DMS53 treated with DMSO at 0.1 percent for 48 hours (cell line): ENCODE results near the gene KRT7.
"Not testable (repeated sequence)": the region's sequence is repeated elsewhere in the genome, so short reads cannot be mapped to it uniquely, and the experiment has no call there.

Experiments used
- DNase-seq: peaks from one replicate; lab custom pipeline; 2025; ENCODE audit not compliant: unreplicated experiment; lab: John Stamatoyannopoulos, UW

Gene KRT7

GRCh38 chr12:52229836-52230343 lies 3.2 kb upstream of the KRT7 start:
- DNase-seq, result no peak

DNA sequence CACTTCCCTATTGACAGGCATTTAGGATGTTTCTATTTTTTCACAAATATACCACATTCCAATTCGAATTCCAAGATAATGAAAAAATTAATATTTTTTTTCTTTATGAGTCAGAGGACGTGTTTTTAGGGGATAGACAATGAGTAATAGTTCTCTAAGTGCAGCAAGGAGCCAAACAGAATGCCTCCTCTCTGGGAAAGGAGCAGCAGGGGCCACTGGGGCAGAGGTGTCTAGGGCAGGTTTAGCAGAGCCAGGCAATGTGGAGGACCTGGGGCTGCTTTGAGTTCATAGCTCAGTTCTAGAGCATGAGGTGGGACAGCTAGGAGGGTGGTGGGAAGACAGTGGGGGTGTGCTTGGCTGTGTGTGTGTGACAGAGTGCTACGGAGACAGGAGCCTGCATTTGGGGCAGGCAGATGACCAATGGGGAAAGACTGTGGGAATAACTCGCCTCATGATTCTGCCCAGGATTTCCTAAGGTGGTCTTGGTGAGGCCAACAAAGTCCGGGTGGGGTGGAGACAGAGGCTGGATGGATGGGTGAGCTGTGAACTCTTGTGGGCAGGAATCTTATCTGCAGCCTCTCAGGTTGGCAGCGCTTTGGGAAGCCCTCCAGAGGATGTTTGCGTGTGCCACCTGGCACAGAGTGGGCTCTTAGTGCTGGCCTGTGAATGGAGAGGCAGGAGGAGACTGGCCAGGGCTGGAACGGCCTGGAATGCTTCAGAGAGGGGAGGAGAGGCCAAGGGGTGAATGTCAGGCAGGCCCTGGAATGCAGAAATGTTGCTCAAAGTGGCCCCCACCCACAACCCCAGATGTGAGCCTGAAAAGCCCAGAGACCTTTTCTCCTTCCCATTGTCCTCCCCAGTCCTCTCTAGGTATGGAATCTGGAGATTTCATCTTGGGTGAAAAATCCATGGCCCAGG lies 2.4 kb upstream of the KRT7 start:
- DNase-seq, result no peak

GRCh38 chr12:52231305-52232202 lies 1.5 kb upstream of the KRT7 start:
- no peak for DNase-seq

DNA sequence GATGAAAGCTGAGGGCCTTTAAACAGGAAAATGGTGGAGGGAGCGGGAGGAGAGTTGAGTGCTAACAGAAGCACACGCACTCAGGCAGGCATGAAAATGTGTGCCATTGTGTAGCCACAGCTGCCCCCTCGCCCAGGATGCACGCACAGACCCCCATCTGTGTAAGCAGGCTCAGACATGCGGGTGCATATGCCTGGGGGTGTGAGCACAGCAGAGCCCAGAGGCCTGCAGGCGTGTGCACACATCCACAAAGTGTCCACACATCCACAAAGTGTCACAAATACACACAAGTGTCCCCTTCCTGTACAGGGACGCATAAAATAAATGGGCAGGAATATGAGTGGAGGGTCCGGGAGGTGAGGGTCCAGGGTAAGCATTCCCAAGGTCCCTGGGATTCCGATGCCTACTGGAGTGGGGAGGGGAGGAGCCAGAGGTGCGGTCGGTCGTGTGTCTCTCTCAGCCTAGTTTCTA lies 805 bp upstream of the KRT7 start:
- DNase-seq, result no peak

GRCh38 chr12:52233462-52234207 lies 592 bp downstream of the KRT7 start:
- peak; percentile 46 for DNase-seq

DNA sequence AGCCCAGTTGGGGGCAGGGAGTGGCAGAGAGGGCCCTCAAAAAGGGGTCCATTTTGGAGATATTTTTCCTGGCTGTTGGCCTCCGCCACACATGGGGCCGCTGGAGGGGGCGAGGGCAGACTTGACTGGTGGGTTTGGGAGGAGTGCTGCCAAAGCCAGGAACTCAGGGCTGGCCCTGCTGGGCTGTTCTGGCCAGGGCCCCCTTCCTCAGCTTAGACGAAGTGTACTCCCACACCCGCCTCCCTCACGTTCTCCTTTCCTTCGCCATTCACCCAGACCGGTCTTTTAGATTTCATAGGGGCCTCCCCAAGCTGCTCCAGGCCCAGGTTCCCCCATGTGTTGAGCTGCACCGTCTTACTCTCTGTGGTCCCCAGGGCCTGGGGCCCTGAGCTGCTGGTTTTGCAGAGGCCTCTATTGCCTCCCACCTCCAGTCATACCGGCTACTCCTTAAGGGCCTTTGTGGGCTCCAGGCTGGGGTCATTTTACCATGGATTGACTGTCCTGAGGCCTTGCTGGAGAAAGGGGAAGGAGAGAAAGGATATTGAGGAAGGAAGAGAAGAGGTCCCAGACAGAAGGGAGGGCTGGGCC lies 1.3 kb downstream of the KRT7 start:
- no peak for DNase-seq

DNA sequence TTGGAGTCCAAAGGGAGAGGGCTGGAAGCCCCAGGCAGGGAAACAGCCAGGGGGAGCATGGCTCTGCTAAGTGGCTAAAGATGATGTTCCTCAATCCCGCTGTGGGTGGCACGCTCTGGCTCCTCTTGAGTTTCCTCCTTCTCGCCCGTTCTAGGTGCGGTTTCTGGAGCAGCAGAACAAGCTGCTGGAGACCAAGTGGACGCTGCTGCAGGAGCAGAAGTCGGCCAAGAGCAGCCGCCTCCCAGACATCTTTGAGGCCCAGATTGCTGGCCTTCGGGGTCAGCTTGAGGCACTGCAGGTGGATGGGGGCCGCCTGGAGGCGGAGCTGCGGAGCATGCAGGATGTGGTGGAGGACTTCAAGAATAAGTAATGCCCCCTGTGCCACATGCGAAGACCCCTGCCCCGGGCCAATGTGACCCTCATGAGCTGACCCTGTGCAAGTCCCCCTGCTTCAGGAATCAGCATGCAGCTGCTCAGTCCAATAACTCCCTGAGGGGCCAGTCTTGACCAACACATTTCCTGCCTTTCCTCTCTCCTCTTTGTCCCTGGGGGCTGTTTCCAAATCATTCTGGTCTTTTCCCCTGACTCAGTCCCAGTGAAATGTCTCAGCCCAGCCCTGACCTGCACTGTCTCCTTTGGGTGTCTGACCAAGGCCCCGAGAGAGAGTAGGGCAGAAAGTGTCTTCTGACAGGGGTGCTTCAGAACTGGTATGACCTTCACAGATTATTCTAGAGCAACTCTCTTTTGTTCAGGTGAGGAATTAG lies 2.1 kb downstream of the KRT7 start:
- DNase-seq, result no peak

DNA sequence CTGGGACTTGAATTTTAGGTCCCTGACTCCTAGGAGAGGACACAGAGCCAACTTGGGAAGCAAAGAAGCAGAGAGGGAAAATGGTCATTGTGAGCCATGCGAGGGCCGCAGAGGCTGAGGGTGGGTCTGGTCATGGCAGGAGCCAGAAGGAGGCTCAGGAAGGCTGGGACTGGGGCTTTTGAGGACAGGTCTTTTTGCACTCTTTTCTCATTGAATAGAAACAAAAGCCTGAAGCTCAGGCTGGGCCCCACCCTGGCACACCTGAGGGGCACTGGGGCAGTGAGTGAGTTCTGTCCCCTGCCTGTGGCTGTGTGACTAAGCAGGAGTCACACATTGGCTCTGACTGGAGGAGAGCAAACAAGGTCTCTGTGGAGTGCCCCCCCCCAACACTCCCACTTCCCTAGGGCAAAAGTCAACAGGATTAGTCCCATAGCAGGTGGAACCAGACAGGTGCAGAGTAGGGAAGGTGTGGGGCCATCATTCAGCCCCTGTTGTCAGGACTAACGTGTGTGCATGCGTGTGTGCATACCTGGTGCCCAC lies 2.8 kb downstream of the KRT7 start:
- peak; percentile 97 for DNase-seq

- no peak for DNase-seq
Observed at GRCh38 chr12:52236386-52237050, 3.5 kb downstream of the KRT7 start.

- DNase-seq, result no peak
Observed at GRCh38 chr12:52238207-52238840, 5.3 kb downstream of the KRT7 start.

- no peak for DNase-seq
Observed at GRCh38 chr12:52238916-52239646, 6.0 kb downstream of the KRT7 start.

- DNase-seq, result no peak
Observed at GRCh38 chr12:52239767-52240166, 6.7 kb downstream of the KRT7 start.

- not testable (repeated sequence) for DNase-seq
Observed at GRCh38 chr12:52240247-52240646, 7.2 kb downstream of the KRT7 start.

GRCh38 chr12:52241205-52241842 lies 8.3 kb downstream of the KRT7 start:
- DNase-seq, result no peak

DNA sequence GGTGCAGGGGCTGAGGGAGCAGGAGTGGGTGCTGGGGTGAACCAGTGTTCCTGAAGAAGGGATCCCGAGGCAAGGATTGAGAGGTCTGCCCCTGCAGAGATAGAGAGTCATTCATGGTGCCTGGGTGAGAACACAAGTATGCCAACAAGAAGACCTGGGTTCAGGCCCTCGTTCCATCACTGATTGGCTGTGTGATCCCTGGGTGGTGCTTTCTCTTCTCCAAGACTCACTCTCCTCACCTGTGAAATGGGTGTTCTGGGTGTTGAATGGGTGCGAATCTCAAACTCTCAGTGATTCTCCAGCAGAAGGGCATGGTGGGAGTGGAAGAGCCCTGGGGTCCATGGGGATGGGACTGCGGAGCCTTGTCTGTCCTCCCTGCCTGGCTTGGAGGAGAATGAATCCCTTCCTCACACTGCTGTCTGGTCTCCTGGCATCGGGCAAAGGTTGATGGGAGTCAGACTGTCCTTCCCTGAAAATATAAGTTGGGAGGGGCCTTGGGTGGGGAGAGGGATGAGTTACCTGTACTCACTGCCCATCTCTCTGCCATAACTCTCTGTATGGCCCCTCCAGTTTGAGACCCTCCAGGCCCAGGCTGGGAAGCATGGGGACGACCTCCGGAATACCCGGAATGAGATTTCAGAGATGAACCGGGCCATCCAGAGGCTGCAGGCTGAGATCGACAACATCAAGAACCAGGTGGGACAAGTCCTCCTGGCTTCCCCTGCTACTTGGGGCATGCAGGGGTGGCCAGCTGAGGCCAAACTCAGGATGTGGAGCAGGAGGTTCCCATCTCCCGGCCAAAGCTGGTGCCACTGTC lies 9.6 kb downstream of the KRT7 start:
- DNase-seq, result no peak

GRCh38 chr12:52243259-52243855 lies 10.3 kb downstream of the KRT7 start:
- DNase-seq, result peak; percentile 98
